H1 (cell line): Measurements from ENCODE around the gene SLX4. TPM values are rescaled to one million over a fixed set of nuclear protein-coding genes. Genes with fewer than 3 reads are reported as not detected.

ENCODE experiments used
- CBX5 ChIP-seq: fragments of 300-800, 300-1000 bp; sonication (generic); IDR thresholded peaks from 2 replicates; pipeline ENCODE4 v1.7.1; 2016; ENCODE audit warnings: antibody characterized with exemption, low read length, low read depth
- CHD1 ChIP-seq: IDR thresholded peaks from 2 replicates; pipeline ENCODE4 v1.6.1; 2012; ENCODE audit warnings: low read depth, low read length, improper control_type of control experiment
- EGR1 ChIP-seq: IDR thresholded peaks from 2 replicates; pipeline ENCODE4 v1.6.1; 2011; ENCODE audit warnings: low read depth, low read length, borderline replicate concordance
- GTF2F1 ChIP-seq: IDR thresholded peaks from 2 replicates; pipeline ENCODE4 v1.6.1; 2012; ENCODE audit warnings: low read depth, low read length, improper control_type of control experiment, borderline replicate concordance
- KDM5A ChIP-seq: fragments of 200-600 bp; IDR thresholded peaks from 2 replicates; pipeline ENCODE4 v1.7.1; 2012; ENCODE audit warnings: mild to moderate bottlenecking, low read length, inconsistent platforms, mixed read lengths
- NRF1 ChIP-seq: IDR thresholded peaks from 2 replicates; pipeline ENCODE4 v1.6.1; 2011; ENCODE audit warnings: mild to moderate bottlenecking, low read depth, low read length, improper control_type of control experiment
- POLR2AphosphoS5 ChIP-seq: IDR thresholded peaks from 2 replicates; pipeline ENCODE4 v1.6.1; 2011; ENCODE audit warnings: low read depth, low read length
- RAD21 ChIP-seq, 2 experiments: IDR thresholded peaks in 1 of 2; conservative IDR thresholded peaks in 1 of 2; 2 replicates each; pipeline ENCODE4 v1.6.1; 2011; ENCODE audit warnings: low read depth in 2 of 2, low read length in 2 of 2, improper control_type of control experiment in 1 of 2, inconsistent platforms in 1 of 2, mild to moderate bottlenecking in 1 of 2, moderate library complexity in 1 of 2
- RXRA ChIP-seq: IDR thresholded peaks from 2 replicates; pipeline ENCODE4 v1.6.1; 2011; ENCODE audit warnings: low read depth, mild to moderate bottlenecking, low read length, moderate library complexity; ENCODE audit not compliant: insufficient read depth
- SAP30 ChIP-seq: fragments of 300-600 bp; sonication (generic); IDR thresholded peaks from 2 replicates; pipeline ENCODE4 v1.7.1; 2012; ENCODE audit warnings: low read length, moderate library complexity, mild to moderate bottlenecking, inconsistent platforms; ENCODE audit not compliant: insufficient read depth, insufficient replicate concordance
- SP1 ChIP-seq: IDR thresholded peaks from 2 replicates; pipeline ENCODE4 v1.6.1; 2011; ENCODE audit warnings: low read depth, low read length
- TBP ChIP-seq: IDR thresholded peaks from 2 replicates; pipeline ENCODE4 v1.6.1; 2011; ENCODE audit warnings: low read depth, low read length, improper control_type of control experiment
- polyA plus RNA-seq, 7 experiments: library from polyadenylated mRNA; depleted of rRNA in 3 of 7; stranded (reverse) in 5 of 7; unstranded in 2 of 7; fragments of >200 nt in 5 of 7; fragments of 200-250 nt in 2 of 7; gene quantifications; 1 replicate in 5 of 7; 2 replicates in 1 of 7; 4 replicates in 1 of 7; pipeline versions ENCODE4 v1.2.1 to v1.2.3, GENCODE V29; 2011 to 2013; ENCODE audit warnings: missing spikeins in 2 of 7, mixed read lengths in 2 of 7
- total RNA-seq: library from RNA; stranded (reverse); fragmentation: NEBNext Ultra II Directional; extraction: Animal tissue kit (Norgen Biotek cat#: 25700); gene quantifications from 2 replicates; pipeline ENCODE4 v1.2.1, GENCODE V29; 2021

The SLX4 gene
- total and polyA plus RNA-seq, 2 of the 8 experiments (the other 6 are each of a cell fraction or from before 2014, with no cell fraction given), result 4.4 to 11.4 TPM

DNA sequence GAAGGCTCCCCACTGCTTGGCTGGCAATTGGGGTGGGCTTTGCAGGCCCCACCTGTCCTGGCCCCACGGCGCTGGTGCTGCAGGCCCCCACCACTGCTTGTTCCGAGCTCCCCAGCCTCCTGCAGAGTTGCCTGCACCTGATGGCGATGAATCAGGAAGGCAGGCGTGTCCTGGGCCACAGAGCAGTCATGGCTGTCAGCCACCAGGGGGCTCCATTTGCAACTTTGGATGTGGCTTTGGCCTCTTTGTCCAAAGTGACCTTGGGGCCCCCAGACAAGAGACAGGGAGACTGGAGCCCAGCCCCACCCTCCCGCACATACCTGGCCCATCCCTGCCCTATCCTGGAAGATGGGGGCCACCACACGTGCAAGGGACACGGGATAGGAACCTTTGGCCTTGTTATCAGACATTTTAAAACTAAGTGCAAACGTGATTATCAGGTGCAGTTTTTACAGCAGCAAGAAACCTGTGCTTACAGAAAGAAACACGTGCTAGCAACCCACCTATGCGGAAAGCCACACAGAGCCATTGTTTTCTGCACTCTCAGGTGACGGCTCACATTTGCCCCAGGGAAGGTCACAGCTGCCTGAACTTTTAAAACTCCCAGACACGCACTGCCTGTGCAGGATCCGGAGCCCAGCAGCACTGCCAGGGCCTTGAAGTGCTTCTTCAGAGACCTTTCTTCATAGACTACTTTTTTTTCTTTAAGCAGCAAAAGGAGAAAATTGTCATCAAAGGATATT lies 43.0 kb upstream of the SLX4 start, which contains the start of gene DNASE1 (continued):
- TF ChIP-seq CBX5 (no peak), KDM5A (no peak), GTF2F1 (no peak), TBP (no peak), EGR1 (no peak; the same call in 1 of the 2 replicates), RXRA (no peak), SAP30 (no peak), POLR2AphosphoS5 (no peak; the same call in 1 of the 2 replicates), SP1 (no peak), NRF1 (no peak), CHD1 (no peak), RAD21 (IDR thresholded peaks at IDR 0.05 in 1 of 2, conservative IDR thresholded peaks at IDR 0.05 in 1 of 2; ENCODE audit: low read depth in 2 of 2, low read length in 2 of 2) (peak; percentile 46 to 65)
